ENCODE measurements around the gene ST8SIA6. TPM values are rescaled to one million over a fixed set of nuclear protein-coding genes. Genes with fewer than 3 reads are reported as not detected.

The ST8SIA6 gene
- polyA plus RNA-seq, 1 experiment = not detected

DNA sequence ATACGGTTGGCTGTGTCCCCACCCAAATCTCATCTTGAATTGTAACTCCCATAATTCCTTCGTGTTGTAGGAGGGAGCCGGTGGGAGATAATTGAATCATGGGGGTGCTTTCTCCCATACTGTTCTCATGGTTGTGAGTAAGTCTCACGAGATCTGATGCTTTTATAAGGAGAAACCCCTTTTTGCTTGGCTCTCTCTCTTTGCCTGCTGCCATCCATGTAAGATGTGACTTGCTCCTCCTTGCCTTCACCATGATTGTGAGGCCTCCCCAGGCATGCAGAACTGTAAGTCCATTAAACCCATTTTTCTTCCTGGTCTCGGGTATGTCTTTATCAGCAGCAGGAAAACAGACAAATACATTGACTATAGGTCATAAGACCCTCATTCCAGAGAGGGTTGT is 15.9 kb upstream of the ST8SIA6 start:
- DNase-seq (ENCODE audit: low read depth) = no peak
- Histone ChIP-seq H3K36me3 (ENCODE audit: control insufficient read depth, insufficient read depth, low read length) (no peaks in the 10 kb centered on the region), H3K27me3 (ENCODE audit: control insufficient read depth, insufficient read depth, low read length) (no peaks in the 10 kb centered on the region), H3K4me3 (ENCODE audit: low read depth, low read length) (no peak overlapping the region)
- TF ChIP-seq, protein P1, sequence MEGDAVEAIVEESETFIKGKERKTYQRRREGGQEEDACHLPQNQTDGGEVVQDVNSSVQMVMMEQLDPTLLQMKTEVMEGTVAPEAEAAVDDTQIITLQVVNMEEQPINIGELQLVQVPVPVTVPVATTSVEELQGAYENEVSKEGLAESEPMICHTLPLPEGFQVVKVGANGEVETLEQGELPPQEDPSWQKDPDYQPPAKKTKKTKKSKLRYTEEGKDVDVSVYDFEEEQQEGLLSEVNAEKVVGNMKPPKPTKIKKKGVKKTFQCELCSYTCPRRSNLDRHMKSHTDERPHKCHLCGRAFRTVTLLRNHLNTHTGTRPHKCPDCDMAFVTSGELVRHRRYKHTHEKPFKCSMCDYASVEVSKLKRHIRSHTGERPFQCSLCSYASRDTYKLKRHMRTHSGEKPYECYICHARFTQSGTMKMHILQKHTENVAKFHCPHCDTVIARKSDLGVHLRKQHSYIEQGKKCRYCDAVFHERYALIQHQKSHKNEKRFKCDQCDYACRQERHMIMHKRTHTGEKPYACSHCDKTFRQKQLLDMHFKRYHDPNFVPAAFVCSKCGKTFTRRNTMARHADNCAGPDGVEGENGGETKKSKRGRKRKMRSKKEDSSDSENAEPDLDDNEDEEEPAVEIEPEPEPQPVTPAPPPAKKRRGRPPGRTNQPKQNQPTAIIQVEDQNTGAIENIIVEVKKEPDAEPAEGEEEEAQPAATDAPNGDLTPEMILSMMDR (IDR thresholded peaks at IDR 0.05; ENCODE audit: insufficient read depth, low read depth, low read length) = no peak
- POLR2A ChIA-PET = no interaction called here
- CTCF ChIA-PET = no interaction called here

DNA sequence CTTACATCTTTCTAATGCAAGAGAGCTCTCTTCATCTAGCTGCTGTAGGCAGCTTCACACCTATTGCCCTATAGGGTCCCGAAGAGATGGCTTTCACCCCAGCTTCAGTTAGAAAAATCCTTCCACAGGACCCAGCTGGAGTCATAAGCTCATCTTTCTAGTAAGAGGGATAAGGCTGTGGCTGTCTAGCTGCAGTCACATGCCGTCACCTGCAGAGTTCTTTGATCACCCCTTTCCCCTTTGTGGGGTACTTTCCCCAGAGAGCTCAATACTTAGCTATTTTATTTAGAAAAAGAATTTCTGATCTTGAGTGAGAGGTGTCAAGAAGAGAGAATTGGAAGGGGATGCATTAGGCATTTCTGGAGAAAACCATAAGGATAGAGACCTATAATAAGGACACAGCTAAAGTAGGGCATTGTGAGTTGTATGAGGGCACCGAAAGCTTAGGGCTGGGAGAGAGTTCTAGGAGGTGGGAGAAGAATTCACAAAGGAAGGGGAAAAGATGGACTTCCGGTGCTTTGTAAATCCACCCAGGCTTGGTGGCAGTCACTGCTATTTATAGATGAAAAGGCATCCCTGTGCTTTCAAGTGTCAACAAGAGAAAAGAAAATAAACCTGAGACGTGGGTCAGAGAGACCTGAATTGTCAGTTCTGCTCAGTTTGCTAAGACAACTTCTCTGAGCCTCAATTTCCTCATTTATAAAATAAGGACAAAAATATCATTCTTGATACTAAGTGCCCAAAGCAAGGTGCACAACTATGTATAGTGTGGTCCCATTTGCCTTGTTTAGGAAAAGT is 11.1 kb upstream of the ST8SIA6 start:
- Histone ChIP-seq H3K36me3 (ENCODE audit: control insufficient read depth, insufficient read depth, low read length) (no peaks in the 10 kb centered on the region), H3K4me3 (ENCODE audit: low read depth, low read length) (no peak overlapping the region), H3K27me3 (ENCODE audit: control insufficient read depth, insufficient read depth, low read length) (no peaks in the 10 kb centered on the region)
- ChIA-PET CTCF (interaction anchor here (0.6 kb wide), 1 partner anchor 223 kb away, joined by 3 read pairs; no protein-coding TSS in a partner anchor), POLR2A (no interaction called here)
- TF ChIP-seq, protein P1 (IDR thresholded peaks at IDR 0.05; ENCODE audit: insufficient read depth, low read depth, low read length) = no peak
- DNase-seq (ENCODE audit: low read depth) = no peak

DNA sequence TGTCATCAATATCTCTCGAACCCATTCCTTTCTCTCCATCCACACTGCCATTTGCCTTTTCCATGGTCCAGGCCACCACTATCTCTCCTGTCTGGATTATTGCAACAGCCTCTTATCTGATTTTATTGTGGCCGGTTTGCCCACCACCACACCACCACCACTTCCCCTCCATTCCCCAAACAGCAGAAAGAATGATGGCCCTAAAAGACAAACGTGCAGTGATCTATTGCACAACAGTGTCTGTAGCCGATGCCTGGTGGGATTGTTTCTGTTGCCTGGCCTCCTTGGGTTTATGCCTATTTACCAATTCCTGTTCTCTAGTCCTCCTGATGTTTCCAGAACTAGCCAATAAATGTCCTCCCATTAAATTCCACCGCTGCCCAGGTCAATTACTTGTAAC is 10.2 kb upstream of the ST8SIA6 start:
- H3K36me3 ChIP-seq (ENCODE audit: control insufficient read depth, insufficient read depth, low read length) = no peaks in the 10 kb centered on the region
- no peak overlapping the region for H3K4me3 ChIP-seq (ENCODE audit: low read depth, low read length)
- H3K27me3 ChIP-seq (ENCODE audit: control insufficient read depth, insufficient read depth, low read length) = no peaks in the 10 kb centered on the region
- ChIA-PET POLR2A (no interaction called here), CTCF (no interaction called here)
- TF ChIP-seq, protein P1 (IDR thresholded peaks at IDR 0.05; ENCODE audit: insufficient read depth, low read depth, low read length) = no peak
- DNase-seq (ENCODE audit: low read depth) = no peak

DNA sequence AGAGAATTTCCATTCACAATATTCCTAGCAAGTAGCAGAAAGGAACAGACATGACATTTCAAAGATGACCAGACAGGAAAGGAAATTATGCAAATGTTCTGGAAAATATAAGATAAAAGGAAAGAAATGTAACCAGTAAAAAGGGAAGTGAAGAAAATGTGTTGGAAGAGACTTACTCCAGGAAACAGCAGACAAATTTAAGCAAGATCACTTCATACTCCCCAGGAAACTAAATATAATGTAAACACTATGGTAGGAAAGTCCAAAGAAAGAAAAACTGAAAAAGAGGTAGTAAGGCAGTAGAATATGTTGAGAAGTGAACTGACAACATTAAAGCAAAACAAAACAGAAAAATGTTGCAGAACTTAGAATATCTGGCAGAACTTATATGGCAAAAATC is 6.4 kb upstream of the ST8SIA6 start:
- CTCF ChIA-PET = no interaction called here
- Histone ChIP-seq H3K4me3 (ENCODE audit: low read depth, low read length) (no peak overlapping the region), H3K27me3 (ENCODE audit: control insufficient read depth, insufficient read depth, low read length) (no peaks in the 10 kb centered on the region), H3K36me3 (ENCODE audit: control insufficient read depth, insufficient read depth, low read length) (no peaks in the 10 kb centered on the region)
- no peak for DNase-seq (ENCODE audit: low read depth)
- TF ChIP-seq, protein P1 (IDR thresholded peaks at IDR 0.05; ENCODE audit: insufficient read depth, low read depth, low read length) = no peak
- POLR2A ChIA-PET = no interaction called here

DNA sequence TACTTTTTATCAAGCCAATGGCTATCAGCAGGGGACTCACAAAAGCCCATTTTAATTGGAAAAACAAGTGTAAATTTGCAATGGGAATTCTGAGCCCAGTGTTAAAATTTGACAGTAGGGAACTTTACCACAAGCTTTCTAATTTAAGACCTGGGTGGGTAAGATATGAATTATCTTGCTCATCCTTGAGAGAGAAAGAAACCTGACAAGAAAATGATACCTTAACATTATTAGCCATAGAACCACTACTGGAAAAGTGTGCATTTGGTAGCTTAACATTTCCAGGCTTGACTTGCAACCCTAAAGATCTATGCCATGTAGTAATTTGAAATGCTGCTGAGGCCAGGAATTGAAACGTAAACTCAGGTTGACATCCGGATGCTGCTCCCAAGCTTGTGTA is 2.7 kb upstream of the ST8SIA6 start:
- TF ChIP-seq, protein P1 (IDR thresholded peaks at IDR 0.05; ENCODE audit: insufficient read depth, low read depth, low read length) = no peak
- no peaks in the 10 kb centered on the region for H3K36me3 ChIP-seq (ENCODE audit: control insufficient read depth, insufficient read depth, low read length)
- ChIA-PET POLR2A (no interaction called here), CTCF (no interaction called here)
- H3K27me3 ChIP-seq (ENCODE audit: control insufficient read depth, insufficient read depth, low read length) = peaks cover 2% of the 10 kb centered on the region; the same call in 1 of the 2 replicates
- no peak overlapping the region for H3K4me3 ChIP-seq (ENCODE audit: low read depth, low read length)
- DNase-seq (ENCODE audit: low read depth) = no peak

Measured in BJ (cell line).